ENCODE measurements around the gene AKAP6.

DNA sequence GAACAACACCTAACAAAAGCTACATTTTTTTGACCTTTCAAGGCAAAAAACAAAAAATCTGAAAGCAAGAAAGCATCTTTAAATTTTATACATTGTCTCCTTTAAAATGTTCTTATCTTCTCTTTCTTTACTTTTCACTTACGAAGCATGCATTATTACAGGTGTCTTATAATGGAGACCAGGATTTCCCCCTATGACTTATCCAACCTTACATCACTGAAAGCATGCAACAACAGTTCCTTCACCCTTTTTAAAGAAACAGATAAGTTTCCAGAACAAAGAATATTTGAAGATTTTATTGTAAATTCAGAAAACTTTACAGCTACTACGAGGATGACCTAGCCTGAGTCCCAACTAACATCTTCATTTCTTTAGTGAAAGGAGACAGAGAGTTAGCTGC is 277.2 kb downstream of the AKAP6 start:
- TF ChIP-seq, protein P1, sequence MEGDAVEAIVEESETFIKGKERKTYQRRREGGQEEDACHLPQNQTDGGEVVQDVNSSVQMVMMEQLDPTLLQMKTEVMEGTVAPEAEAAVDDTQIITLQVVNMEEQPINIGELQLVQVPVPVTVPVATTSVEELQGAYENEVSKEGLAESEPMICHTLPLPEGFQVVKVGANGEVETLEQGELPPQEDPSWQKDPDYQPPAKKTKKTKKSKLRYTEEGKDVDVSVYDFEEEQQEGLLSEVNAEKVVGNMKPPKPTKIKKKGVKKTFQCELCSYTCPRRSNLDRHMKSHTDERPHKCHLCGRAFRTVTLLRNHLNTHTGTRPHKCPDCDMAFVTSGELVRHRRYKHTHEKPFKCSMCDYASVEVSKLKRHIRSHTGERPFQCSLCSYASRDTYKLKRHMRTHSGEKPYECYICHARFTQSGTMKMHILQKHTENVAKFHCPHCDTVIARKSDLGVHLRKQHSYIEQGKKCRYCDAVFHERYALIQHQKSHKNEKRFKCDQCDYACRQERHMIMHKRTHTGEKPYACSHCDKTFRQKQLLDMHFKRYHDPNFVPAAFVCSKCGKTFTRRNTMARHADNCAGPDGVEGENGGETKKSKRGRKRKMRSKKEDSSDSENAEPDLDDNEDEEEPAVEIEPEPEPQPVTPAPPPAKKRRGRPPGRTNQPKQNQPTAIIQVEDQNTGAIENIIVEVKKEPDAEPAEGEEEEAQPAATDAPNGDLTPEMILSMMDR (IDR thresholded peaks at IDR 0.05): no peak
- no peak for TF ChIP-seq POLR2A (IDR thresholded peaks at IDR 0.05)
